ENCODE data around the gene STPG2. TPM values are rescaled to one million over a fixed set of nuclear protein-coding genes. Genes with fewer than 3 reads are reported as not detected.

STPG2 gene
- total RNA-seq, 1 donor from 2014 or later = 0.14 TPM

DNA sequence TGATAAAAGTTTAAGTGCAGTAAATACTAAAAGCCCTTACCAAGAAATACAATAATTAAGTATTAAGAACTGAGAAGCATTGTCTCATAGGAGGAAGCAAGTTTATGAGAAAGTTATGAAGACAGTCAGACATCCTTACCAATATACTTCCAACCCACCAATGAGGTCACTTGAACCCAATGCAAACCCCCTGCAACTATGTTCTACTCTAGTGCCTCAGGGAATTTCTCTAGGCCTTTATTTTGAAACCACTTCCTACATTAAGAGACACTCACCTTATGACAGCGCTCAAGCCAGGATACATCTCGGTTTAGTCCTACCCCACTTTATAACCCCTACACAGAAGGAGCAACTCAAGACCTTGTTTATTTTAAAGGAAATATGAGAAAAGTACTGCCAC lies 61.3 kb downstream of the STPG2 start:
- H3K4me2 ChIP-seq (ENCODE audit: low read length) = no peak overlapping the region
- no peak overlapping the region for H3K4me3 Mint-ChIP-seq (ENCODE audit: unreplicated experiment)
- DNase-seq (ENCODE audit: low read depth) (no peak), FAIRE-seq (no peak)
- H3K4me1 Mint-ChIP-seq (ENCODE audit: low read depth, unreplicated experiment) = no peaks in the 10 kb centered on the region
- no peak for TF ChIP-seq EZH2 (IDR thresholded peaks at IDR 0.05; ENCODE audit: insufficient read depth, low read length)
- TF ChIP-seq, protein P1, sequence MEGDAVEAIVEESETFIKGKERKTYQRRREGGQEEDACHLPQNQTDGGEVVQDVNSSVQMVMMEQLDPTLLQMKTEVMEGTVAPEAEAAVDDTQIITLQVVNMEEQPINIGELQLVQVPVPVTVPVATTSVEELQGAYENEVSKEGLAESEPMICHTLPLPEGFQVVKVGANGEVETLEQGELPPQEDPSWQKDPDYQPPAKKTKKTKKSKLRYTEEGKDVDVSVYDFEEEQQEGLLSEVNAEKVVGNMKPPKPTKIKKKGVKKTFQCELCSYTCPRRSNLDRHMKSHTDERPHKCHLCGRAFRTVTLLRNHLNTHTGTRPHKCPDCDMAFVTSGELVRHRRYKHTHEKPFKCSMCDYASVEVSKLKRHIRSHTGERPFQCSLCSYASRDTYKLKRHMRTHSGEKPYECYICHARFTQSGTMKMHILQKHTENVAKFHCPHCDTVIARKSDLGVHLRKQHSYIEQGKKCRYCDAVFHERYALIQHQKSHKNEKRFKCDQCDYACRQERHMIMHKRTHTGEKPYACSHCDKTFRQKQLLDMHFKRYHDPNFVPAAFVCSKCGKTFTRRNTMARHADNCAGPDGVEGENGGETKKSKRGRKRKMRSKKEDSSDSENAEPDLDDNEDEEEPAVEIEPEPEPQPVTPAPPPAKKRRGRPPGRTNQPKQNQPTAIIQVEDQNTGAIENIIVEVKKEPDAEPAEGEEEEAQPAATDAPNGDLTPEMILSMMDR (IDR thresholded peaks at IDR 0.05; ENCODE audit: insufficient read depth, low read depth, low read length) = no peak
- no peaks in the 10 kb centered on the region for H3K9me3 ChIP-seq (ENCODE audit: insufficient read depth, low read depth, low read length)
- H3K27me3 Mint-ChIP-seq (ENCODE audit: low read depth, unreplicated experiment) = no peaks in the 10 kb centered on the region
- no peak overlapping the region for H3K27ac ChIP-seq (ENCODE audit: low read depth, low read length)
- no peaks in the 10 kb centered on the region for H3K36me3 Mint-ChIP-seq (ENCODE audit: low read depth, unreplicated experiment)
- no peaks in the 10 kb centered on the region for H3K36me3 ChIP-seq (ENCODE audit: insufficient read depth, low read length)
- H3K4me3 ChIP-seq (ENCODE audit: insufficient read depth, low read depth, low read length) = no peak overlapping the region
- H3K79me2 ChIP-seq (ENCODE audit: insufficient read depth, low read length) = no peaks in the 10 kb centered on the region
- H4K20me1 ChIP-seq (ENCODE audit: insufficient read depth, low read length) = no peaks in the 10 kb centered on the region
- no peaks in the 10 kb centered on the region for H3K4me1 ChIP-seq (ENCODE audit: insufficient read depth, low read length)
- H3K9ac ChIP-seq (ENCODE audit: low read length) = no peak overlapping the region
- no peaks in the 10 kb centered on the region for H3K9me3 Mint-ChIP-seq (ENCODE audit: unreplicated experiment)
- no peak overlapping the region for H2AFZ ChIP-seq (ENCODE audit: low read depth, low read length)
- H3K27ac Mint-ChIP-seq (ENCODE audit: unreplicated experiment) = no peak overlapping the region
- H3K27me3 ChIP-seq (ENCODE audit: insufficient read depth, low read length) = no peaks in the 10 kb centered on the region

- FAIRE-seq = no peak
Measured at GRCh38 chr4:98068495-98068894, 74.8 kb downstream of the STPG2 start.

More at GRCh38 chr4:98068495-98068894, 74.8 kb downstream of the STPG2 start:
- H3K4me1 Mint-ChIP-seq (ENCODE audit: low read depth, unreplicated experiment) = no peaks in the 10 kb centered on the region
- Histone ChIP-seq H3K9ac (ENCODE audit: low read length) (no peak overlapping the region), H3K4me3 (ENCODE audit: insufficient read depth, low read depth, low read length) (no peak overlapping the region), H2AFZ (ENCODE audit: low read depth, low read length) (no peak overlapping the region), H3K27ac (ENCODE audit: low read depth, low read length) (no peak overlapping the region), H3K27me3 (ENCODE audit: insufficient read depth, low read length) (no peaks in the 10 kb centered on the region), H3K36me3 (ENCODE audit: insufficient read depth, low read length) (no peaks in the 10 kb centered on the region), H3K79me2 (ENCODE audit: insufficient read depth, low read length) (no peaks in the 10 kb centered on the region), H3K9me3 (ENCODE audit: insufficient read depth, low read depth, low read length) (no peaks in the 10 kb centered on the region), H4K20me1 (ENCODE audit: insufficient read depth, low read length) (no peaks in the 10 kb centered on the region), H3K4me2 (ENCODE audit: low read length) (no peak overlapping the region), H3K4me1 (ENCODE audit: insufficient read depth, low read length) (no peaks in the 10 kb centered on the region)
- no peak overlapping the region for H3K4me3 Mint-ChIP-seq (ENCODE audit: unreplicated experiment)
- peaks cover 11% of the 10 kb centered on the region for H3K9me3 Mint-ChIP-seq (ENCODE audit: unreplicated experiment)
- TF ChIP-seq, protein P1 (IDR thresholded peaks at IDR 0.05; ENCODE audit: insufficient read depth, low read depth, low read length) = no peak
- no peak for TF ChIP-seq EZH2 (IDR thresholded peaks at IDR 0.05; ENCODE audit: insufficient read depth, low read length)
- H3K36me3 Mint-ChIP-seq (ENCODE audit: low read depth, unreplicated experiment) = no peaks in the 10 kb centered on the region
- no peak overlapping the region for H3K27ac Mint-ChIP-seq (ENCODE audit: unreplicated experiment)
- no peaks in the 10 kb centered on the region for H3K27me3 Mint-ChIP-seq (ENCODE audit: low read depth, unreplicated experiment)
- no peak for DNase-seq (ENCODE audit: low read depth)

All from astrocyte (in vitro differentiated cells and primary cell).